ENCODE data around the gene SELENON. TPM values are rescaled to one million over a fixed set of nuclear protein-coding genes. Genes with fewer than 3 reads are reported as not detected.

The SELENON gene
- total and polyA plus RNA-seq, 2 experiments from 2014 or later = 9.0 to 49.7 TPM

DNA sequence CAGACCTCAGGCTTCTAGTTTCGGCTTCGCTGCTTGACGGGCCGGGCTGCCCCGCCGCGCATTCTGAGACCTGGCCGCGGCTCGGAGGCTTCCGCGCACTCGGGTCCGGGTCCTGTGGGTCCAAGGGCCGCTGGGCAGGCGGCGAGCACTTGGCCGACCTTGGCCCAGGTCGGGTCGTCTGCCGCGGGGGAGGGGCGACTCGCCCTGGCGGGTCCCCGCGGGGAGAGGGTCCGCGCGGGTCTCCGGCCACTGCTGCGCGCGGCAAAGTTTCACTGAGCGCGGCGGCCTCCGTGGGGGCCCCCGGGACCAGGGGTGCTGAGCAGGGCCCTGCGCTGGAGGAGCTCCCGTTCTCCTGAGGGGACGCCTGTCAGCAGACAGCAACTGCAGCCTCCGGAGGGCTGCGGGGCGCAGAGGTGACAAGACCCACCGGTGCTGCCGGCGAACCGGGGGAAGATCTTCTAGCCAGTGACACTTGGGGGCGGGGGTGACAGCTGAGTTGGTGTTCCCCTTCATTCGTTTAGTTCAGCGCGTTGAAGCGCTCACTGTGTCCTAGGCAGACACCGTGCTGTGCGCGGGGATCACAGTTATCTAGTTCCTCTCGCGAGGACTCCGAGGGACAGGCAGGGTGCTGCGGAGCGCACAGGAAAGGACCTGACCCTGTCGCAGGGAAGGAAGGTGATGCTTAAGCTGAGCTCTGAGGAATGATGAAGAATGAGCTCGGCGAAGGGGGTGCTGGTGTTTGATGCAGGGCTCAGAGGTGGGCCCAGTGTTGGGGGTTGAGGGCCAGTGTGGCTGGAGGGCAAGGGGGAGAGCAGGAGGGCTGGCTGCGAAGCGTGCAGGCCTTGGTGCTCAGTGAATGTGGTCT lies 20.5 kb downstream of the SELENON start:
- in situ Hi-C loops (cut with MboI) = loop anchor here (10.0 to 25.0 kb wide), 2 partner anchors 174 to 583 kb away; partner anchors contain the start of genes PAFAH2, RSRP1 and SYF2
- H3K4me2 ChIP-seq (ENCODE audit: unreplicated experiment) = peak overlapping the region; percentile 89
- TF ChIP-seq EZH2phosphoT487 (IDR thresholded peaks at IDR 0.05; ENCODE audit: insufficient read depth, low read depth) (no peak), EZH2 (IDR thresholded peaks at IDR 0.05; ENCODE audit: insufficient read depth, poor library complexity, severe bottlenecking) (no peak)
- H2AFZ ChIP-seq = peak overlapping the region; percentile 84
- H3K4me1 ChIP-seq (ENCODE audit: insufficient read depth) = peaks cover 25% of the 10 kb centered on the region
- H3K36me3 ChIP-seq (ENCODE audit: low read depth) = no peaks in the 10 kb centered on the region
- DNase-seq = peak; percentile 89
- H3K9me2 ChIP-seq (ENCODE audit: insufficient read depth) = no peaks in the 10 kb centered on the region
- peak overlapping the region; percentile 82 for H3K4me3 ChIP-seq
- WGBS, 2 experiments (ENCODE audit: low coverage in 1 of 2, low lambda C conversion rate in 2 of 2, missing lambda C conversion rate in 2 of 2) = 0 to 2% methylated on average over 61 to 64 of the region's 67 CpGs
- H3K9ac ChIP-seq = peak overlapping the region; percentile 83
- H4K20me1 ChIP-seq (ENCODE audit: insufficient read depth) = no peaks in the 10 kb centered on the region
- H3F3A ChIP-seq (ENCODE audit: insufficient read depth) = peaks cover 18% of the 10 kb centered on the region
- no peaks in the 10 kb centered on the region for H3K9me3 ChIP-seq (ENCODE audit: low read depth)
- H3K27me3 ChIP-seq (replicated peaks; ENCODE audit: insufficient read depth) = no peaks in the 10 kb centered on the region
- H3K27ac ChIP-seq = peak overlapping the region; percentile 61
- H3K79me2 ChIP-seq (ENCODE audit: insufficient read depth) = peaks cover 54% of the 10 kb centered on the region

GRCh38 chr1:25821112-25821476 lies 21.1 kb downstream of the SELENON start:
- peak; percentile 15 for DNase-seq
- Histone ChIP-seq H3K27me3 (replicated peaks; ENCODE audit: insufficient read depth) (no peaks in the 10 kb centered on the region), H3F3A (ENCODE audit: insufficient read depth) (peaks cover 18% of the 10 kb centered on the region), H3K79me2 (ENCODE audit: insufficient read depth) (peaks cover 59% of the 10 kb centered on the region), H3K4me1 (ENCODE audit: insufficient read depth) (peaks cover 25% of the 10 kb centered on the region), H3K9ac (peak overlapping the region; percentile 83), H4K20me1 (ENCODE audit: insufficient read depth) (no peaks in the 10 kb centered on the region), H3K36me3 (ENCODE audit: low read depth) (no peaks in the 10 kb centered on the region), H2AFZ (peak overlapping the region; percentile 84), H3K9me2 (ENCODE audit: insufficient read depth) (no peaks in the 10 kb centered on the region), H3K9me3 (ENCODE audit: low read depth) (no peaks in the 10 kb centered on the region), H3K4me2 (ENCODE audit: unreplicated experiment) (peak overlapping the region; percentile 89), H3K27ac (peak overlapping the region; percentile 61), H3K4me3 (peak overlapping the region; percentile 82)
- in situ Hi-C loops (cut with MboI) = loop anchor here (10.0 to 25.0 kb wide), 2 partner anchors 174 to 584 kb away; partner anchors contain the start of genes PAFAH2, RSRP1 and SYF2
- WGBS, 2 experiments (ENCODE audit: low coverage in 1 of 2, low lambda C conversion rate in 2 of 2, missing lambda C conversion rate in 2 of 2) = 9 to 12% methylated on average over 10 of the region's 10 CpGs
- TF ChIP-seq EZH2phosphoT487 (IDR thresholded peaks at IDR 0.05; ENCODE audit: insufficient read depth, low read depth) (no peak), EZH2 (IDR thresholded peaks at IDR 0.05; ENCODE audit: insufficient read depth, poor library complexity, severe bottlenecking) (no peak)

- Histone ChIP-seq H3K4me2 (ENCODE audit: unreplicated experiment) (peak overlapping the region; percentile 89), H3F3A (ENCODE audit: insufficient read depth) (peaks cover 18% of the 10 kb centered on the region), H3K4me1 (ENCODE audit: insufficient read depth) (peaks cover 25% of the 10 kb centered on the region), H3K79me2 (ENCODE audit: insufficient read depth) (peaks cover 61% of the 10 kb centered on the region), H3K9ac (peak overlapping the region; percentile 83), H3K4me3 (peak overlapping the region; percentile 82), H3K9me2 (ENCODE audit: insufficient read depth) (no peaks in the 10 kb centered on the region), H3K36me3 (ENCODE audit: low read depth) (no peaks in the 10 kb centered on the region), H3K27ac (no peak overlapping the region), H3K9me3 (ENCODE audit: low read depth) (no peaks in the 10 kb centered on the region), H4K20me1 (ENCODE audit: insufficient read depth) (no peaks in the 10 kb centered on the region), H2AFZ (no peak overlapping the region), H3K27me3 (replicated peaks; ENCODE audit: insufficient read depth) (no peaks in the 10 kb centered on the region)
- TF ChIP-seq EZH2 (IDR thresholded peaks at IDR 0.05; ENCODE audit: insufficient read depth, poor library complexity, severe bottlenecking) (no peak), EZH2phosphoT487 (IDR thresholded peaks at IDR 0.05; ENCODE audit: insufficient read depth, low read depth) (no peak)
- peak; percentile 70 for DNase-seq
- WGBS, 2 experiments (ENCODE audit: low coverage in 1 of 2, low lambda C conversion rate in 2 of 2, missing lambda C conversion rate in 2 of 2) = 60 to 63% methylated on average over 5 of the region's 5 CpGs
- in situ Hi-C loops (cut with MboI) = loop anchor here (10.0 to 25.0 kb wide), 2 partner anchors 173 to 584 kb away; partner anchors contain the start of genes PAFAH2, RSRP1 and SYF2
These were observed 21.7 kb downstream of the SELENON start for GRCh38 chr1:25821630-25822091.

GRCh38 chr1:25825605-25826004 lies 25.6 kb downstream of the SELENON start:
- DNase-seq = peak; percentile 38
- TF ChIP-seq EZH2 (IDR thresholded peaks at IDR 0.05; ENCODE audit: insufficient read depth, poor library complexity, severe bottlenecking) (no peak), EZH2phosphoT487 (IDR thresholded peaks at IDR 0.05; ENCODE audit: insufficient read depth, low read depth) (no peak)
- Histone ChIP-seq H3K9me2 (ENCODE audit: insufficient read depth) (no peaks in the 10 kb centered on the region), H3K9ac (no peak overlapping the region), H3K4me1 (ENCODE audit: insufficient read depth) (peaks cover 10% of the 10 kb centered on the region), H3K4me2 (ENCODE audit: unreplicated experiment) (no peak overlapping the region), H3K27me3 (replicated peaks; ENCODE audit: insufficient read depth) (no peaks in the 10 kb centered on the region), H3K36me3 (ENCODE audit: low read depth) (peaks cover 30% of the 10 kb centered on the region), H4K20me1 (ENCODE audit: insufficient read depth) (no peaks in the 10 kb centered on the region), H3F3A (ENCODE audit: insufficient read depth) (peaks cover 5% of the 10 kb centered on the region; the same call in 1 of the 2 replicates), H3K4me3 (no peak overlapping the region), H2AFZ (no peak overlapping the region), H3K27ac (no peak overlapping the region), H3K79me2 (ENCODE audit: insufficient read depth) (peaks cover 52% of the 10 kb centered on the region), H3K9me3 (ENCODE audit: low read depth) (no peaks in the 10 kb centered on the region)
- in situ Hi-C loops (cut with MboI) = loop anchor here (10.0 kb wide), 1 partner anchor 169 kb away; the partner anchor contains the start of gene PAFAH2
- 88 to 98% methylated on average over 2 of the region's 2 CpGs for WGBS, 2 experiments (ENCODE audit: low coverage in 1 of 2, low lambda C conversion rate in 2 of 2, missing lambda C conversion rate in 2 of 2)

Data from GM23248 (cell line).